Heart right ventricle (tissue), 16 donors: Measurements from ENCODE around the gene RARRES1. TPM values are rescaled to one million over a fixed set of nuclear protein-coding genes. Genes with fewer than 3 reads are reported as not detected.

Experiments used
- ATAC-seq, 8 donors: fragments of 200-7000 bp; cut with Tn5 transposase; one replicate each; pipeline ENCODE4 v1.9.1; 2020; ENCODE audit warnings: mild to moderate bottlenecking in 8 of 8, moderate library complexity in 8 of 8, moderate number of reproducible peaks in 1 of 8
- DNase-seq, 2 donors: peaks; one replicate each; pipeline ENCODE4 v3.0.0-alpha.2; 2020
- H3K27ac ChIP-seq, 10 donors: fragments of 200-600 bp; sonication (generic) in 2 of 10; one replicate each; pipeline versions ENCODE4 v1.5.0 to v1.8.0; 2020 to 2022; ENCODE audit warnings: mild to moderate bottlenecking in 3 of 10
- H3K27me3 ChIP-seq, 7 donors: fragments of 200-600 bp; one replicate each; pipeline ENCODE4 v1.8.0; 2021 to 2022; ENCODE audit warnings: mild to moderate bottlenecking in 2 of 7
- H3K36me3 ChIP-seq, 9 donors: fragments of 200-600 bp; sonication (generic) in 1 of 9; one replicate each; pipeline versions ENCODE4 v1.5.0 to v1.8.0; 2020 to 2022; ENCODE audit warnings: mild to moderate bottlenecking in 2 of 9
- H3K4me1 ChIP-seq, 9 donors: fragments of 200-600 bp; sonication (generic) in 1 of 9; one replicate each; pipeline versions ENCODE4 v1.5.0 to v1.8.0; 2020 to 2022; ENCODE audit warnings: mild to moderate bottlenecking in 4 of 9
- H3K4me3 ChIP-seq, 10 donors: fragments of 200-600 bp; sonication (generic) in 2 of 10; one replicate each; pipeline versions ENCODE4 v1.5.0 to v1.8.0; 2020 to 2022; ENCODE audit warnings: mild to moderate bottlenecking in 7 of 10, moderate library complexity in 2 of 10
- H3K9me3 ChIP-seq, 11 donors: fragments of 200-600 bp in 10 of 11; sonication (generic) in 2 of 11; one replicate each; pipeline versions ENCODE4 v1.5.0 to v1.8.0; 2013 to 2022; ENCODE audit warnings: mild to moderate bottlenecking in 2 of 11, control low read depth in 1 of 11, moderate library complexity in 1 of 11
- CTCF ChIP-seq, 9 donors: fragments of 200-600 bp; sonication (generic) in 2 of 9; IDR thresholded peaks; one replicate each; pipeline versions ENCODE4 v1.5.0 to v1.8.0; 2021 to 2022; ENCODE audit warnings: antibody characterized with exemption in 9 of 9, mild to moderate bottlenecking in 5 of 9, moderate library complexity in 1 of 9
- WGBS, 2 donors: extraction: QIAGEN DNeasy Blood & Tissue Kit; methylation state at CpG; one replicate each; pipeline ENCODE4 v1.1.7; 2013; ENCODE audit warnings: inconsistent platforms in 1 of 2; 5-methylcytosine and 5-hydroxymethylcytosine counted together
- intact Hi-C, 10 donors: fragments of 100-400 bp; cut with DNase I; formaldehyde crosslinking; loops; one replicate each; pipeline versions ENCODE4 v1.11.1 to v1.14.2; 2022
- long read RNA-seq, 3 donors: library from polyadenylated mRNA; unstranded; transcript quantifications; one replicate each; pipeline ENCODE4 v2.0.0, GENCODE V29; 2020 to 2021
- polyA plus RNA-seq, 2 donors: library from polyadenylated mRNA; stranded (reverse); fragments of 200-250 nt; gene quantifications; one replicate each; pipeline ENCODE4 v1.2.3, GENCODE V29; 2013
- total RNA-seq, 10 donors: library from RNA; stranded (reverse); fragmentation: NEBNext Ultra II Directional in 3 of 10; extraction: Animal tissue kit (Norgen Biotek cat#: 25700) in 3 of 10; gene quantifications; one replicate each; pipeline versions ENCODE4 v1.2.1 to v1.2.4, GENCODE V29; 2021 to 2023
- donor health status: Arrhythmogenic right ventricular cardiomyopathy.
- donor health status: ischemic (EF 13 %, LVEDD 7.1; RV severe dilation, severe dysfunction).
- donor health status: healthy with polysubstance abuse.
- donor health status: DM: no; HTN: yes; CAD: no.
- donor health status: DM: no; HTN: no; CAD: no.
- donor health status: ischemic (EF 25% LVEDD 6.9; RV normal size, moderate dysfunction).
- donor health status: ischemic (EF 25% LVEDD 5.7; RV mildly dilated, moderate dysfunction).
- donor health status: healthy.
- donor health status: DM: yes; HTN: yes; CAD: no.
- donor health status: Ischemic cardiomyopathy.
- donor health status: ischemic (EF 35%, LVEDD 5.7; RV mildly dilated, moderate dysfunction).
- donor health status: nonischemic (EF 11% LVEDD 7.7; RV severe dilation, severe dysfunction).
- donor health status: DM: yes; HTN: yes; CAD: no.
- donor health status: PGD.
- donor health status: ischemic (EF 29% LVEDD 5.4; RV normal size, mild dysfunction).
- donor health status: nonischemic (EF 23%, LVEDD 6.1; RV moderate dilation, normal function).

RARRES1 gene
- total RNA-seq (10 to 100 TPM in 3 of 10 donors, 1 to 10 TPM in 4, under 1 TPM in 3; 0.32 to 99.0 (median 2.2) TPM), polyA plus RNA-seq (10 to 100 TPM in 1 of 2 donors, 1 to 10 TPM in 1; 5.4 to 23.3 TPM)
- long read RNA-seq, donor 1, transcript RARRES1-201 (6 exons, 1,952 nt): major isoform, 46 of 59 reads
- long read RNA-seq, donor 1, partial matches to known transcripts: 2 of 59 reads
- long read RNA-seq, donor 1, other reads (novel, unspliced or antisense): 11 of 59 reads
- long read RNA-seq, donor 2, transcript RARRES1-201 (6 exons, 1,952 nt): major isoform, 9 of 18 reads
- long read RNA-seq, donor 2, partial matches to known transcripts: 1 of 18 reads
- long read RNA-seq, donor 2, other reads (novel, unspliced or antisense): 8 of 18 reads
- long read RNA-seq, donor 3, transcript RARRES1-201 (6 exons, 1,952 nt): major isoform, 136 of 181 reads
- long read RNA-seq, donor 3, partial matches to known transcripts: 2 of 181 reads
- long read RNA-seq, donor 3, other reads (novel, unspliced or antisense): 43 of 181 reads

- peak; percentile 55 to 89 (median 74) for ATAC-seq
- intact Hi-C loops: loop anchor here in 2 of 10 donors (5.0 kb wide), 2 partner anchors 35 to 40 kb away; no protein-coding TSS in a partner anchor
- peaks cover 0 to 5% (median 0%) of the 10 kb centered on the region in 9 donors for H3K36me3 ChIP-seq
- TF ChIP-seq CTCF (IDR thresholded peaks at IDR 0.05): peak in 3 of 9 donors; percentile 18 to 41 (median 31)
- peaks cover 6 to 35% (median 20%) of the 10 kb centered on the region in 9 donors for H3K4me1 ChIP-seq
- peaks cover 0 to 15% (median 8%) of the 10 kb centered on the region in 11 donors for H3K9me3 ChIP-seq
- H3K27me3 ChIP-seq: no peaks in the 10 kb centered on the region
- H3K4me3 ChIP-seq: peak within 1 kb of the TSS; percentile 40 to 68 (median 61)
- H3K27ac ChIP-seq: peak within 1 kb of the TSS; percentile 27 to 77 (median 64)
- 2 to 3% methylated on average over 95 to 101 of the region's 101 CpGs for WGBS, 2 donors
- DNase-seq: peak; percentile 55 to 72
Observed at GRCh38 chr3:158731938-158732855, at the start of gene RARRES1. TSS of gene RARRES1 (minus strand) at chr3:158732457. CDS start at chr3:158732415, 42 bp downstream.

- H3K27me3 ChIP-seq: no peaks in the 10 kb centered on the region
- ATAC-seq (no peak), DNase-seq (no peak)
- no peaks in the 10 kb centered on the region for H3K36me3 ChIP-seq
- peaks cover 0 to 2% (median 0%) of the 10 kb centered on the region in 11 donors for H3K9me3 ChIP-seq
- no peak overlapping the region for H3K27ac ChIP-seq
- no peak for TF ChIP-seq CTCF (IDR thresholded peaks at IDR 0.05)
- H3K4me1 ChIP-seq: peaks cover 0 to 12% (median 0%) of the 10 kb centered on the region in 9 donors
- H3K4me3 ChIP-seq: no peak overlapping the region
- intact Hi-C loops: no loop called here
- 73 to 84% methylated on average over 1 of the region's 1 CpG for WGBS, 2 donors
Observed at GRCh38 chr3:158781849-158782248, 49.6 kb upstream of the RARRES1 start.

- intact Hi-C loops: no loop called here
- no peak overlapping the region for H3K4me3 ChIP-seq
- H3K4me1 ChIP-seq: peaks cover 0 to 19% (median 0%) of the 10 kb centered on the region in 9 donors
- H3K27me3 ChIP-seq: no peaks in the 10 kb centered on the region
- no peak for TF ChIP-seq CTCF (IDR thresholded peaks at IDR 0.05)
- DNase-seq (no peak), ATAC-seq (no peak)
- no peaks in the 10 kb centered on the region for H3K9me3 ChIP-seq
- H3K36me3 ChIP-seq: no peaks in the 10 kb centered on the region
- H3K27ac ChIP-seq: no peak overlapping the region
- WGBS, 2 donors: 91 to 98% methylated on average over 2 of the region's 2 CpGs
Observed at GRCh38 chr3:158781191-158781590, 48.9 kb upstream of the RARRES1 start.

- intact Hi-C loops: no loop called here
Observed at GRCh38 chr3:158780766-158781165, 48.5 kb upstream of the RARRES1 start.

More at GRCh38 chr3:158780766-158781165, 48.5 kb upstream of the RARRES1 start:
- WGBS, 2 donors: 63 to 67% methylated on average over 1 of the region's 1 CpG
- H3K27ac ChIP-seq: no peak overlapping the region
- no peak for DNase-seq
- no peaks in the 10 kb centered on the region for H3K27me3 ChIP-seq
- ATAC-seq: no peak
- no peaks in the 10 kb centered on the region for H3K9me3 ChIP-seq
- no peak overlapping the region for H3K4me3 ChIP-seq
- H3K4me1 ChIP-seq: peaks cover 0 to 23% (median 0%) of the 10 kb centered on the region in 9 donors
- TF ChIP-seq CTCF (IDR thresholded peaks at IDR 0.05): no peak
- H3K36me3 ChIP-seq: no peaks in the 10 kb centered on the region
